Stimulated activated CD8-positive, alpha-beta memory T cell treated with anti-CD3 and anti-CD28 coated beads, Interleukin-7, amount 100 ng/mL, for 48 hours (primary cell): ENCODE data around the gene CEP120.
"Not testable (repeated sequence)": the region's sequence is repeated elsewhere in the genome, so short reads cannot be mapped to it uniquely, and the experiment has no call there.

Experiments used
- DNase-seq, 2 donors: peaks; one replicate each; pipeline ENCODE4 v3.0.0-alpha.2; 2020; ENCODE audit warnings: low read depth in 1 of 2; ENCODE audit errors: extremely low read depth in 1 of 2

The CEP120 gene

DNA sequence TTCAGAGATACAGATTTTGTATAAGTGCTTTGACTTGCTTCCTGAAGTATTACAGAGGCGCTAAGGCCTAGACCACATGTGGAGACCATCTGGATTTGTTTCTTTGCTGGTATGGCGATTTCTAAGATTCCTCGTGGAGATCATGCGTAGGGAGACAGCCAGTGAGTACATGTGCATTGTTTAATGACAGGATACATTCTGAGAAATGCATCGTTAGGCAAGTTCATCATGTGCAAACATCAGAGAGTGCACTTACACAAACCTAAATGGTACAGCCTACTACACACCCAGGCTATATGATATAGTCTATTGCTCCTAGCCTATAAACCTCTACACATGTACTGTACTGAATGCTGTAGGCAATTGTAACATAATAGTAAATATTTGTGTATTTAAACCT, 16.5 kb upstream of the CEP120 start:
- no peak for DNase-seq

DNA sequence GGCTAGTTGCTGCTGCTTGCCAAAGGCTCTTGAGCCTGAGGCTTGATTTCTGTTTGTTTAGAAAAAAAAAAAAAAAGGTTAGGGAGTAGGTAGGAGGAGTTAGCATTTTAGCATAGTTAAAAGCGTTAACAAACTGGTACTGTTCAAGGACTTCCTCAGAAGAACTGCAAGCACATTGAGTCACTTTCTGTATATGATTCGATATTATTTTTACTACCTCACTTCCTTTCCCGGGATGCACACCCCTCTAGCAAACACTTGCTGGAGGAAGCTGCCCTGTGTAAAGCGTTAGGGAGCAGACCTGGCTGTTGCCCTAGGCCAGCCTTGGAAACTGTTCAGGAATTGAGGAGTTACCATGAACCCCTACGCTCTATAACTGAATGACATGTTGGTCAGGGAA, 15.7 kb upstream of the CEP120 start:
- no peak for DNase-seq

DNA sequence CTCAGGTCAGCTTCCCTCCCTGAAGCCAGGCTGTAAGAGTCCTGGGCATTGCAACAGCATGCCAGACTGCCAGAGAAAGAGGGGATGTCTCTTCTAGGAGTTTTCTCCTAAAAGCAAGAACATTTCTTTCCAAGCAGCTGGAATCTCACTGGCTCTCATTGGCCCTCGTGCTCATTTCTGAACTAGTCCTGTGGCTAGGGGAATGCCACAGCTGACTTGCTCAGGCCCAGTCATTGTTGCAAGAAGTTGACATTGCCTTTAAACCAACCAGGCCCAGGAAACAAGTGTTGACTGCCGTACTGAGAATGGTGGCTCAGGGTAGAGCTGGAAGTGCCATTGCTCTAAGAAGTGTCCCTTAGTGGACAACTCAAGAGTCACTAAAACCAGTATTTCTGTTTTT, 15.0 kb upstream of the CEP120 start:
- DNase-seq: no peak

DNA sequence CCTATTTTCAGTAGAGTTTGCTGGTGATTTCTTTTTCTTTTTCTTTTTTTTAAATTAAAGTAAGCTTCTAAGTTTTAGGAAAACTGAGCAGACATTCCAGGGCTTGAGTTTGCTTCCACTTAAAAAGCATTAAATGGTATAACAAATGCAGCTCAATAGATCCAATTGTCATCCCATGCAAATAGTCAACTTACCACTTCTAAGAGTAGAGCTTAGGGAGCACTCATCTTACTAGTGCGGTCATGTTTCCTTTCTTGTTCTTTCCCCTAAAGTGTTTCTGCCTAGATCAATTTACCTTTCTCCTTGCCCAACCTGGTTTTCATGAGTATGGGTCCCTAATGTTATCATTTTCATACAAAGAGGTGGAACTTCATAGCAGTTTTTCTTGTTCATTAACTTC, 13.0 kb upstream of the CEP120 start:
- no peak for DNase-seq

DNA sequence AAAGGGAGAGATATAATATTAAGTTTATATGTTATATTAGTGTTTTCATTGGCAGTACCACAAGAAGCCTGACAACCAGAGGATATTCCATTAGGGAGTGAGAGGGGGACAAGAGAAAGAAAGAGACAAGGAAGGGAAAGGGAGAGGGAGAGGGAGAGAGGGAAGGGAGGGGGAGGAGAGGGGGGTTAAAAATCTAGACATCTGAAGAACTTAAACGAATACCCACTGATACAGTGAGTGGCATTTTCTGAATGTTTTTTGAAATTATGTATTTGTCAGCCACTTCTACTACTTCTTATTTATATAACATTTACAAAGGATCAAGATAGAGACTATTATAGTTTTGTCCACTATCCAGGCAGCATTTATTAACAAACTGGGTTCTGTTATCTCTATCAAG, 11.6 kb upstream of the CEP120 start:
- no peak for DNase-seq

GRCh38 chr5:123433596-123433995, 10.4 kb upstream of the CEP120 start:
- no peak for DNase-seq

- DNase-seq: not testable (repeated sequence)
Measured at GRCh38 chr5:123430441-123430840, 7.2 kb upstream of the CEP120 start.

DNA sequence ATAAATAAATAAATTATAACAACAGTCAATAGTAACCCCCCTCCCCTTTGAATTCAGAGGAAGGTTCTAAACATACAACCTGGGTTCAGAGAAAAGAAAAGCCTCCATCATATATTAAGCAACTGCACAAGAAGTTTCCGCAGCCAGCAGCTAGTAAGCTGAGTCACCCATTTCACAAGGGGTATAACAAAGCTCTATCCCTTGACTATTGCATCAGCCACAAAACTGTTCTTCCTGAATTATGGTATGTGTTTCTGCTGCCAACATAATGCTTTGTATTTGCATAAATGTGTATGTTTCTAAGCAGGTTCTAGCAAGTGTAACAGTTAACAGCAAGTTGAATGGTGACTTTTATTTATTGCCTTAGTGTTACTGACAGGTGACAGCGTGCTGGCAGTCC, 6.8 kb upstream of the CEP120 start:
- no peak for DNase-seq

GRCh38 chr5:123429221-123429954, 6.2 kb upstream of the CEP120 start:
- DNase-seq: no peak

- no peak for DNase-seq
Measured at GRCh38 chr5:123428521-123429220, 5.5 kb upstream of the CEP120 start.

- DNase-seq: no peak
Measured at GRCh38 chr5:123427281-123427680, 4.1 kb upstream of the CEP120 start.

- no peak for DNase-seq
Measured at GRCh38 chr5:123425431-123425830, 2.2 kb upstream of the CEP120 start.

DNA sequence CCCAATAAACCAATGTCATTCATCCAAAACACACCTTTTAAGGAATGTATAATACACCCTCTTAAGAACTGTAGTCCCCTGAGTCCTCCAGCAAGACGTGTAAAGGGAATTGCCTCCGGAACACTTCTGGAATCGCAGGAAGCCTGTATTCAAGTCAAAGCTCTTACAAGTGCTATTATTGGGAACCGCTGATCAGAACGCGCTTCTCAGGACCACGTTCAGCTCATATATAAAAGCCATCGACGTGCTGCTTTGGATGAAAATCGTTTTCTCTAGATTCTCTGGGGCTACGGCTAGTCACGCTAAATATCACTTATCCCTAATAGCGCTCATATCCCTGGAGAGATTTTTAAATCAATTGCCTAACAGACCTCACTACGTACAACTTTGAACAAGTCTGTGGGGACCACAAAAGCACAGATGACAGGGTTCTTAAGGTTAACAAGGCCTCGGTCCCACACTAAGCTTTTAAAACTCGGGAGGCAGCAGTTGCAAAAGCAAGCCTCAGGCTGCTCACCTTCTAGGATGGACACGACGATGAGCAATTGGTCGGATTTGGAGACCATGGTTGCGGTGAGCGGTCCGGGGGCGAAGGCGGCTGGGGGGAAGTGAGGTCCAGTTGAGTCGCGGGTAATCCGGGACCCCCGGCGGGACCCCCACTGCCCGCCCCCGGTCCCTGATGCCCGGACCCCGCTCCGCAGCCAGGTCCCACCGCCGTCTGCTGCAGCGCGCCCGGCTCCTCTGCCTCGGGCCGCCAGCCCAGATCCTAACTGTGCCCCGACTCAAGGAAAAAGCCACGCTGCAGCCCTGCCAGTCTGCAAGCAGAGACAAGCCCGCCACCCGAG, 548 bp downstream of the CEP120 start:
- DNase-seq: no peak

- DNase-seq: no peak
Measured at GRCh38 chr5:123421773-123422172, 1.4 kb downstream of the CEP120 start.

GRCh38 chr5:123414974-123415373, 8.2 kb downstream of the CEP120 start:
- no peak for DNase-seq

- no peak for DNase-seq
Measured at GRCh38 chr5:123412206-123412605, 11.0 kb downstream of the CEP120 start.

- not testable (repeated sequence) for DNase-seq
Measured at GRCh38 chr5:123401999-123402398, 21.2 kb downstream of the CEP120 start.

GRCh38 chr5:123401320-123401719, 21.9 kb downstream of the CEP120 start:
- no peak for DNase-seq

DNA sequence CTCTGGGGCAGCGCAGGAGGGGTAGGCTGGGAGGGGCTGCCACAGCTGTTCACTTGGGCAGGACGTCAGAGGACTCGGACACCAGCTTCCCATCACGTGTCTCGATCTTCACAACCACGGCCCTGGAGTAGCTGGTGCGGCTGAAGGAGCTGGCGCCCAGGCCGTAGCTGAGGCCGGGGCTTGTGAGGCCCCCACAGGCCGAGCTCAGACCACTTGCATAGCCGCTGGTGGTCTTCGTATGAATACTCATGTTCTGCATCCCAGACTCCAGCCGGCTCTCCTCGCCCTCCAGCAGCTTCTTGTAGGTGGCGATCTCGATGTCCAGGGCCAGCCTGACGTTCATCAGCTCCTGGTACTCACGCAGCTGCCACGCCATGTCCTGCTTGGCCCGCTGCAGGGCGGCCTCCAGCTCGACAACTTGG, 22.3 kb downstream of the CEP120 start:
- DNase-seq: not testable (repeated sequence)

GRCh38 chr5:123398058-123398733, 25.0 kb downstream of the CEP120 start:
- no peak for DNase-seq

GRCh38 chr5:123397538-123397937, 25.7 kb downstream of the CEP120 start:
- DNase-seq: no peak
